Raji (cell line): ENCODE data around the gene TMEM181.

Experiments used
- POLR2A ChIP-seq: IDR thresholded peaks from 2 replicates; pipeline ENCODE4 v1.6.1; 2011; ENCODE audit warnings: low read depth, low read length, control low read depth; ENCODE audit not compliant: insufficient read depth

The TMEM181 gene

DNA sequence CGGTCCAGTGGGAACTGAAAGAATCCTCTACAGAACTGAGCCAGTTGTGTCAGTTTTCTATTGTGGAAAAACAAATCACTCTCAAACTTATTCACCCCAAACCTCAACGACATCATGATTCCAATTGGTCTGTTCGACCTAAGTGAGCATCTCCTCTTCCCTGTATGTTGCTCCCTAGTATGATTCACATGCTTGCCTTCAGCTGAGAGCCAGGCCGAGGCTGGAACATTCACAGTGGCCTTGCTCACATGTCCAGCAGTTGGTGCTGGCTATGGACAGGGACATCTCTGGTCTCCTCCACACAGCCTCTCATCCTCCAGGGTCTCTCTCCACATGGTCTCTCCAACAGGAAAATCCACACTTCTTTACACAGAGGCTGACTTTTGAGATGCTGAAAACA is 28.3 kb upstream of the TMEM181 start:
- no peak for TF ChIP-seq POLR2A

DNA sequence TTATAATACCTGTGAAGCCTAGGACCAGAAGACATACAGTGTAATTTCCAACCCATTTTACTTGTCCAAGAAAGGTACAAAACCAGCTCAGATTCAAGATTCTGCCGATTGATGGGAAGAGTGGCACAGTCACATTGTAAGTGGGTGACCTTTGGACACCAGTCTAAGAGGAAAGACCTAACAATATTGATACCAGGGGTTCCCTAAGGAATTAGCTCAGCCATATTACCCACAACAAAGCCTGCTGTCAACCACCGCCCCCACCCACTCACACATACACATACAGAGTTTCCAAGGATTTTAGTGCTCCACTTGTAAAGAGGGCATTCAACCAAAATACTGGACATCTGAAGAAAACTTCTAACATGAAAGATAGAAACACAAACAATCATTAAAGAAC is 27.9 kb upstream of the TMEM181 start:
- no peak for TF ChIP-seq POLR2A

DNA sequence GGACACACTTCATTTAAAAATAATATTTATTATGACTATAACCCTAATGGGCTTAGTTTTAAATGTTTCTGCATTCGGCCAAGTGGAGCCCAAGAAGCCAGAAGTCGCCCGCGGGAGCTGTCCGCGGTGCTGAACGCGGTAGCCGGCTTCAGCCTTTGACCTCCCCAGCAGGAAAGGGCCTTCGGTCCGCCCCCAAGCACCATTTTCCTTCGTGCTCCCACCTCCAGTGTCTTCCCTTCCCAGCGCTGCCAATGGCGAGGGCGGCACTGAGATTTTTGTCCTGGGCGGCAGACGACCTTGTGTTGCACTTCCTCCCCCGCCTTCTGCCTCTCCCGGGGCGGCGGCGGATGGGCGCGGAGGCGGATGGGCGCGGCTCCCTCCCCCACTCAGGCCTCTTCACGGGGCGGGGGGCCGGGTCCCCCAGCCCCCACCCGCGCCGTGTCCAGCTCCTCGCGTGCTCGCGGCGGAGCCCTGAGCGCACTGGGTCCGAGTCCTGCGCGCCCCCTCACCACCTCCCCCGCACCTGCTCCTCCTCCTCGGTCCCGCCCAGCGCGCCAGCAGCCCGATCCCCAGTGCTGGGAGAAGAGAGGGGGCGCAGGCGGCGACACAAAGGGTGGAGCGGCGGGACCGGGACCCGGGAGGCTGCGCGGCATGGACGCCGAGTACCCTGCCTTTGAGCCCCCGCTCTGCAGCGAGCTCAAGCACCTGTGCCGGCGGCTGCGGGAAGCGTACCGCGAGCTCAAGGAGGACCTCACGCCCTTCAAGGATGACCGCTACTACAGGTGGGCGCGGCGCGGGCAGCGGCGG is 23.6 kb upstream of the TMEM181 start:
- no peak for TF ChIP-seq POLR2A

DNA sequence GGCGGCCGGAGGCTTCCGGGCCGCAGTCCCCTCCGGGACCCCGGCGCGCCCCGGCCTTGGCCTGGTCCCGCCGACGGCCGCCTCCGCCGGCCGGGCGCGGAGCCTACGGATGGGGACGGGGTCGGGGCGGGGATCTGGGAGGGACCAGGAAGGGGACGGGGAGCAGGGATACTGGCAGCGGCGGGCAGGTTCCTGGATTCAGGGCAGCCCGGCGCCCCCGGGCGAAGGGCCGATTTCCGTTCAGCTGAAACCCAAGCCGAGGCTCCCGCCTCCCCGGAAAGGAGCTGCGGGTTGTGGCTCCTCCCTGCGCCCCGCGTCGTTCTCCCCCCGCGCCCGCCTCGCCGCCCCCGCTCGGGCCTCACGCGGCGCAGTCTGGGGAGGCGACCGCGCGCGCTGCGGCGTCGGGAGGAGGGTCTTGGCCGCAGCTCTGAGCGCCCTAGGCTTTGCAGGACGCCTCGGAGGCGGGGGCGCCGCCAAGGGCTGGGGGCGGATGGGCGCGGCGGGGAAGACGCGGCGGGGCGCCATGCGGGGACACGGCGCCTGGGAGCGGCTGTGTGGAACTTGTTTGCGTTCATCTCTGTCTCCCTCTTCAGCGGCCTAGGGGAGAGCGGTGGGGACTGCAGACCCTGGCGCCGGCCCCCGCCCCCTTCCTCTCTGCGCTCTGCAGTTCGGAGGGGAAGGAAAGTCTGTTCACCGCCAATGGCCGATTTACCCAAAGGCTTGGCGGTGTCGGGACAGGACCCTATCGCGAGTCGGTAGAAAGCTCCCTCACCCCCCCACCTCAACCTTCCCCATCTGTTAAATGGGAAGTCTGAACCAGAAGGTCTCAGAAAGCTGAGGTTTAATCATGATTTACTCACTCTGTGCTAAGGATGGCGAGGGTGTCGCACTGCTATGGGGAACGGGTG is 22.7 kb upstream of the TMEM181 start:
- TF ChIP-seq POLR2A = no peak

DNA sequence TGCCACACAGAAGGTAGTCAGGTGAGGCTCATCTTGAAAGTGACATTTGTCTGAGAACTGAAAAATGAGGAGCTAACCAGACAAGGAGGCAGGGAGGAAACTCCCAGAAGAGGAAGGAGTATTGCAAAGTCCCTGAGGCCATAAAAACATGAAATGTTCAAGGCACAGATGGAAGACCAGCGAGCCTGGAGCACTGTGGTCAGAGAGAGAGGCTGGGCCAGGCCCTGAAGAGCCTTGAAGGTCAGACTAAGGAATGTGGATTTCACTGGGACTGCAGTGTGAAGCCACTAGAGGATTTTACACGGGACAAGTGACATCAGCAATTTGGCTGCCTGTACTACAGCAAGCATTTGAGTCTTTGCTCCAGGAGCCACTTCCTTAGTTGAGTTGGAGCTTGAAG is 21.1 kb upstream of the TMEM181 start:
- no peak for TF ChIP-seq POLR2A

DNA sequence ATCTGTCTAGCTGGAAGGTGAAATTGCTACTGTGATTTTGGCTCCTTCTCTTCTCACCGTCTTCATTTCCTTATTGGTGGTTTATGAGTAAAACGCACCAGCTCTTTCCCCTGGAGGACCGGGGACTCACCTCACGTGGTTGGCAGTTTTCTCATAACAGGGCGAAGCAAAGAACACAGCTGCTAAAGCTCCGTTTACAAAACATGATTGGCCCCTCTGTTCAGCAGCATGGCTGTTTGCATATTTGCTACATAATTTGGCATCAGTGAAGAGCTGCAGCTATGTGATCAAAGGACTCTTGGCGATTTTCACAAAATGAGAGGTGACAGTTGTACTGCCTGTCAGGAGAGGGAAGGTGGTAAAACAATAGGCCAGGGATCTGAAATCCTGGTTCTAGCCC is 20.5 kb upstream of the TMEM181 start:
- no peak for TF ChIP-seq POLR2A

DNA sequence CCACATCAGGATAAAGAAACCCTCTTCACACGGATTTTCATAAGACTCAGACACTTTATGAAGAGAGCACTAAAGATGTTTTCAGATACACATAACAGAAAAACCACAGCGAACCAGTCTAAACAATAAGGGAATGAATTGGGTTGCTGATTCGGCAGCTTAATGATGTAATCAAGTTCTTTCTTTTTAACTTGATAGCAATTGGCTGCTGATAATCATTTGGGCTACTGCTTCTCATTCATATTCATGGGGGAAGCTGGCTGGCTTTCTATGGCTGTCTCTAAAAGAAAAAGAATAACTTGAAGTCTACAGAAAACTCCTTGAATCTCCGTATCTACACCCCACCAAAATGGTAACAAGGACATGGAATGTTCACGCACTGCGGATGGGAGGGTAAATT is 20.0 kb upstream of the TMEM181 start:
- TF ChIP-seq POLR2A = no peak

DNA sequence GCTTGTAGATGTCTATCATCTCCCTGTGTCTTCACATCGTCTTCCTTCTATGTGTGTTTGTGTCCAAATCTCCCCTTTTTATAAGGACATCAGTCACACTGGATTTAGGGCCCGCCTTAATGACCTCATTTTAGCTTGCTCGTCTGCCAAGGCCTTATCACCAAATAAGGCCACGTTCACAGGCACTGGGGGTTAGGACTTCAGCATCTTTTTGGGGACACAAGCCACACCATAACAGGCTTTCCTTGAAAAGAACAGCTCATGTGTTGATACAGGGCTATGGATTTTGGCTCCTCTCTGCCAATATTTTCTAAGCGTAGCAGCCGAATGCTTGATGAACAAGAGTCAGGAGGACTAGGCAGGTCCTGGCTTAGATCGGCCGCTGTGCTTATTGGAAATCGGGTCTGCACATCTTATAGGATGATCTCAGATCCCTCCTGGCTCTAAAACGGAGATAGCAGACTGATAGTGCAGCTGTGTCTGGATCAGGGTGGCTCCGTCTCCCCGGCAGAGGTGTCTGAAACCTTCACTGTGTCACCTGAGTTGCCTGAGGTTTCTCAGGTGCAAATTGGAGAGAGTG is 16.2 kb upstream of the TMEM181 start:
- no peak for TF ChIP-seq POLR2A

DNA sequence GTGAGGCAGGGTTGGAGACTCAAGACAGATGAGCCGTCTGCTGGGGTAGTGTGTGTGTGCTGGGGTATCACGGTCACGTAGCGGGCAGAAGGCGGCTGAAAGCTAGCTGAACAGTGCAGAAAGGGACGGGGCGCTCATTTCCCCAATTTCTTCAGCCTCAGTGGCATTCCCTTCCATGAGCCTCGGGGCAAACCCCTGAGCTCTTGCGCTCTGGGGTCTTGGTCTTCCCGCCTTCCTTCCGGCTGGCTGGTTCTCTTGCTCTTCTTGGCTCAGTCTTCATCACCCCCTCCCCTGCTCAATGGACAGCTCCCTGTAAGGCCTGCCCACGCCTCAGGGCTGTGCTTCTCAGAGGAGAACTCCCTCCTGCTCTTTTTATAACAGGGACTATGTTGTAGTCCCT is 15.5 kb upstream of the TMEM181 start:
- no peak for TF ChIP-seq POLR2A

DNA sequence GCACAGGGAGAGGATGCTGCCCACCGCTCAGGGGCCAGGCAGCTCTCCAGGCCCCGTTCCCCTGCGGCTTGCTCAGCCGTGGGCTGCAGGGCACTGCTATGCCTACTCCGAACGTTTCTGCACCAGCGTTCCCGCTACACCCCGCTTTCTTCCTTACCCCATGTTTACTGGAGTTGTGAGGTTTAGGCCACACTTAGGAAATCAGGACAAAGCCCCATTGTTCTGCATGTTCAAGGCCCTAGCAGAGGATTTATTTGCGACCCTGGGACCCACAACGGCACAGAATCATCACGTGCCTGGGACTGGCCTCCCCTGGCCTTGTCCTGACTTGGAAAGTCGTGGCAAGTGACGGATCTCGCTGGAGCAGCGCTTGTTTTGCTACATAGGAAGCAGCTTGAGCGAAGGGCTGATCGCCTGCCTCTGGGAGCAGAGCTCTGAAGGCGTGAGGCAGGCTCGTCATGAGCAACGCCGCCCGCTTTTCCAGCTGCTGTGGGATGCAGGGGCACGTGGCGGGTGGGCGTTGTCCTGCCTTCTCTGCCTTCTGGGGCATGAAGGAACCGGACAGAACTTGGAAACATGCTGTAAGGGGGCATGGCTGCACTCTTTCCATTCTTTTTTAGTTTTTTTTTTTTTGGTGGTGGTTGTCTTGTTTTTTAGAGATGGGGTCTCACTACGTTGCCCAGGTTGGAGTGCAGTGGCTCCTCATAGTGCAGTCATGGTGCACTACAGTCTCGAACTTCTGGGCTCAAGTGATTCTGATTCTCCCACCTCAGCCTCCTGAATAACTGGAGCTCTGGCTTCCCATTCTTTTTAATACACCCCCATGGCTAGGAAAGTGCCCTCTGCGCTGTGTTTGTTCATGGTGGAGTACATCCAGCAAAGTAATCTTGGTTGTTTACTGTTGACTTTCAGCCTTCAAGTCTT is 14.6 kb upstream of the TMEM181 start:
- TF ChIP-seq POLR2A = no peak

DNA sequence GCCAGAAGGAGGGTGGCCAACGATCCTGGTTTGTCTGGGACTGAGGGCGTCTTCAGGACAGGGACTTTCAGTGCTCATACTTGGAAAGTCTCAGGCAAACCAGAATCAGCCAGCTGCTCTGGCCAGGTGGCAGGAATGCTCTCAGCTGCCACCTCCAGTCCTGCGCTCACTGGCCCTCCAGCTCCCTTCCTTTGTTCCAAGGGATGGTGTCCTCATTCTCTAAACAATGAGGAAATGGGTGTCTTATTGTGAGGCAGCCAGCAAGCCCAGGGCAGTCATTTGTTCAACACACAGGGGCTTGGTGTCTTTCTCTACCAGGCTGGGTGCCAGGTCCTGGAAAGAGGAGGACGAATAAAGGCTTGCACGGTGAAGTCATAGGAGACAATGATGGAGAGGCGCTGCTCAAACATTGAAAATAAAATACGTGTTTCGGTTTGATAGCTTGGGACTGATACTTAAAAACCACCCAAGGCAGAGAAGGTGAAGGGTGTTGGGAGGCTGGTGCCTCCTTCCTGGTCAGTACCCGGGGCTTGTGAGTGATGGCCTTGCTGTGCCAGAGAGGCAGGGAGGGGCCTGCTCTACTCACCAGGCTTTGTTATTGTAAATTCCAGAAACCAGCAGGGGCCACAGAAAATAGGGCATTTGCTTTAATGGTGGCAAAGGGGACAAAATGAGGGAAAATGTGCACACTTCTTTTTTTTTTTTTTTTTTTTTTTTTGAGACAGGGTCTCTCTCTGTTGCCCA is 11.3 kb upstream of the TMEM181 start:
- TF ChIP-seq POLR2A = no peak

DNA sequence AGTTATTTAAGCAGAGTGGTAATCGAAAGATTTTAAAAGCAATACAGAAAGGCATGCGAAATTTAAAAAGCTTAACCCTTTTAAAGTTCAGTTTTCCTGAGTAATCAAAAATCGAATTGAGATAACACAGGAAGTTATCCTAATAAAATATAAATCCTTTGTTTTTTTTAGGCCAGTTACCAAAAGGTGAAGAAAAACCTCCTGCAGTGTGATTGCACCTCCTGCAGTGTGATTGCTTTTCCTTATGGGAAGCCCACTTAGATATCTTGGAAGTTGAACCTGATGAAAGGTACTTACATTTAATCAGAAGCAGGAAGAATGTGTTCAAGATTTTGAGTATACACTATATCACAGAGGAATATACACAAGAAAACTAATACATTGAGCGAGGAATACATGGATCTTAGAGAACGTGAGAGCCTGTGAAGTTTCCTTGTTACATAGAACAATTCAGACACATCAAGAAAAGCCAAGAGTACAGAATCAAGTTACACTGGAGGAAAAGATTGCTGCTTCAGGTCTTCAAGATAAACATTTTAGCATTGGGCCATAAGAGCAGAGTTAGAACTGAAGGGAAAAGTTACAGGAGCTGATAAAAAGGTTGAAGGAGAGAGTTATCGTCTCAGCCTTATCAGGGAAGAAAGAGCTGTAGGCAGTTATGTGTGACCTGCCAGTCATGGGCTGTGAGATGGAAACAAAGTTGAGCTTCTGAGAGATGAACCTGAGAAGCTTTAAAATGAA is 7.7 kb upstream of the TMEM181 start:
- no peak for TF ChIP-seq POLR2A

DNA sequence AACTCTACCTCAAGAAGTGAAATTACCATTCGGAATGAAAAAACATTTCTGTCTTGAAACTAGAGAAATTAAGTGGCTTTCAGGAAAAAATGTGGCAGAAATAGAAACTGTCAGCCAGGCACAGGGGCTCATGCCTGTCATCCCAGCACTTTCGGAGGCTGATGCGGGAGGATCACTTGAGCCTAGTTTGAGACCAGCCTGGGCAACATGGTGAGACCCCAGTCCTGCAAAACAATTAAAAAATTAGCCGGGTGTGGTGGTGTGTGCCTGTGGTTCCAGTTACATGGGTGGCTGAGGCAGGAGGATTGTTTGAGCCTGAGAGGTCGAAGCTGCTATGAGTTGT is 7.1 kb upstream of the TMEM181 start:
- TF ChIP-seq POLR2A = no peak
